GM23338 (cell line): ENCODE results near the gene BAD. TPM values are rescaled to one million over a fixed set of nuclear protein-coding genes. Genes with fewer than 3 reads are reported as not detected.

ENCODE experiments used
- ATAC-seq: fragments of 200-7000 bp; cut with Tn5 transposase; 3 replicates; pipeline ENCODE4 v1.9.1; 2020
- DNase-seq: peaks from one replicate; pipeline ENCODE4 v3.0.0-alpha.2; 2015; ENCODE audit warnings: low spot score
- H2AFZ ChIP-seq: fragments of 200-600 bp; sonication (generic); 2 replicates; pipeline ENCODE4 v1.8.0; 2016; ENCODE audit warnings: antibody characterized with exemption, mild to moderate bottlenecking, moderate library complexity
- H3F3A ChIP-seq: fragments of 200-600 bp; sonication (generic); replicated peaks from 2 replicates; pipeline ENCODE4 v1.8.0; 2017; ENCODE audit warnings: antibody characterized with exemption, mixed run types, low read depth
- H3K27ac ChIP-seq: fragments of 200-600 bp; sonication (generic); 2 replicates; pipeline ENCODE4 v1.6.1; 2016; ENCODE audit warnings: low read depth
- H3K27me3 ChIP-seq: fragments of 200-600 bp; sonication (generic); 2 replicates; pipeline ENCODE4 v1.8.0; 2016; ENCODE audit warnings: mild to moderate bottlenecking, mixed run types, moderate library complexity; ENCODE audit not compliant: insufficient read depth
- H3K36me3 ChIP-seq: fragments of 200-600 bp; sonication (generic); 2 replicates; pipeline ENCODE4 v1.8.0; 2016; ENCODE audit warnings: mild to moderate bottlenecking; ENCODE audit not compliant: insufficient read depth
- H3K4me1 ChIP-seq: fragments of 200-600 bp; sonication (generic); 2 replicates; pipeline ENCODE4 v1.8.0; 2016; ENCODE audit warnings: mild to moderate bottlenecking, moderate library complexity; ENCODE audit not compliant: insufficient read depth
- H3K4me2 ChIP-seq: fragments of 200-600 bp; sonication (generic); 2 replicates; pipeline ENCODE4 v1.7.1; 2017; ENCODE audit warnings: mixed run types
- H3K4me3 ChIP-seq: fragments of 200-600 bp; sonication (generic); 2 replicates; pipeline ENCODE4 v1.6.1; 2016; ENCODE audit warnings: mixed run types
- H3K79me2 ChIP-seq: fragments of 200-600 bp; sonication (generic); replicated peaks from 2 replicates; pipeline ENCODE4 v1.8.0; 2017; ENCODE audit warnings: mild to moderate bottlenecking; ENCODE audit not compliant: insufficient read depth
- H3K9me2 ChIP-seq: fragments of 200-600 bp; sonication (generic); 2 replicates; pipeline ENCODE4 v1.8.0; 2017; ENCODE audit not compliant: insufficient read depth
- H4K20me1 ChIP-seq: fragments of 200-600 bp; sonication (generic); replicated peaks from 2 replicates; pipeline ENCODE4 v1.8.0; 2017; ENCODE audit warnings: mild to moderate bottlenecking; ENCODE audit not compliant: insufficient read depth
- H3K27ac Mint-ChIP-seq: 2 replicates; pipeline ENCODE4 v1.8.0; 2020; ENCODE audit warnings: inconsistent platforms, mild to moderate bottlenecking, moderate library complexity, mixed read lengths
- H3K27me3 Mint-ChIP-seq: 3 replicates; pipeline ENCODE4 v1.8.0; 2022; ENCODE audit warnings: low read depth, mild to moderate bottlenecking, moderate library complexity, mixed read lengths, inconsistent platforms; ENCODE audit not compliant: insufficient read depth, poor library complexity
- H3K36me3 Mint-ChIP-seq: 3 replicates; pipeline ENCODE4 v1.8.0; 2021; ENCODE audit warnings: low read depth, mild to moderate bottlenecking, inconsistent platforms, moderate library complexity, mixed read lengths
- H3K4me1 Mint-ChIP-seq: 3 replicates; pipeline ENCODE4 v1.8.0; 2020; ENCODE audit warnings: mild to moderate bottlenecking, inconsistent platforms, mixed read lengths
- H3K4me3 Mint-ChIP-seq: 3 replicates; pipeline ENCODE4 v1.8.0; 2021; ENCODE audit warnings: moderate library complexity, mild to moderate bottlenecking, inconsistent platforms, mixed read lengths
- H3K9me3 Mint-ChIP-seq: 3 replicates; pipeline ENCODE4 v1.8.0; 2020; ENCODE audit warnings: moderate library complexity, mild to moderate bottlenecking, inconsistent platforms, mixed read lengths
- CREB1 ChIP-seq: fragments of 250-450 bp; sonication (Bioruptor Pico); IDR thresholded peaks from 2 replicates; pipeline ENCODE4 v1.5.0; 2020; ENCODE audit warnings: low read depth, mild to moderate bottlenecking, moderate library complexity
- EZH2 ChIP-seq: fragments of 200-600 bp; sonication (generic); IDR thresholded peaks from one replicate; pipeline ENCODE4 v1.8.0; 2017; ENCODE audit warnings: antibody characterized with exemption, mild to moderate bottlenecking, low read depth; ENCODE audit not compliant: unreplicated experiment
- EZH2phosphoT487 ChIP-seq: fragments of 200-600 bp; sonication (generic); IDR thresholded peaks from one replicate; pipeline ENCODE4 v1.8.1; 2018; ENCODE audit warnings: antibody characterized with exemption; ENCODE audit not compliant: unreplicated experiment
- JUNB ChIP-seq: IDR thresholded peaks from one replicate; pipeline ENCODE4 v1.6.1; 2016; ENCODE audit warnings: antibody characterized with exemption; ENCODE audit not compliant: unreplicated experiment
- NANOG ChIP-seq: IDR thresholded peaks from 2 replicates; pipeline ENCODE4 v1.6.1; 2016; ENCODE audit warnings: antibody characterized with exemption, borderline replicate concordance
- POLR2AphosphoS5 ChIP-seq: IDR thresholded peaks from 2 replicates; pipeline ENCODE4 v1.6.1; 2016; ENCODE audit warnings: antibody characterized with exemption, low read depth
- STAT1 ChIP-seq: IDR thresholded peaks from one replicate; pipeline ENCODE4 v1.6.1; 2016; ENCODE audit warnings: antibody characterized with exemption; ENCODE audit not compliant: unreplicated experiment
- ZNF114 ChIP-seq: fragments of 250-450 bp; sonication (Bioruptor Pico); IDR thresholded peaks from 2 replicates; pipeline ENCODE4 v1.5.0; 2020; ENCODE audit warnings: mild to moderate bottlenecking, moderate library complexity
- ZNF331 ChIP-seq: fragments of 250-450 bp; sonication (Bioruptor Pico); IDR thresholded peaks from 2 replicates; pipeline ENCODE4 v1.5.0; 2020; ENCODE audit warnings: low read depth, mild to moderate bottlenecking, moderate library complexity
- polyA plus RNA-seq: library from polyadenylated mRNA; unstranded; fragments of >200 nt; fragmentation: Nextera tagmentation; extraction: Ambion mirVana; gene quantifications from 2 replicates; pipeline ENCODE4 v1.2.1, GENCODE V29; 2016
- total RNA-seq: library from RNA; depleted of rRNA; stranded (reverse); fragments of >200 nt; shearing (Covaris generic); gene quantifications from 2 replicates; pipeline ENCODE4 v1.2.3, GENCODE V29; 2014
- TF ChIP-seq, protein P1 (sequence below): IDR thresholded peaks from 2 replicates; pipeline ENCODE4 v1.6.1; 2016; ENCODE audit warnings: antibody characterized with exemption
- TF ChIP-seq, protein P2 (sequence below), 2 experiments: fragments of 200-600 bp in 1 of 2; sonication (generic) in 1 of 2; conservative IDR thresholded peaks; 2 replicates each; pipeline versions ENCODE4 v1.5.1 to v1.6.1; 2016 to 2017; ENCODE audit warnings: antibody characterized with exemption in 2 of 2, low read depth in 2 of 2, mild to moderate bottlenecking in 2 of 2, moderate library complexity in 1 of 2

The BAD gene
- total and polyA plus RNA-seq, 2 experiments from 2014 or later, result 46.3 to 46.4 TPM

DNA sequence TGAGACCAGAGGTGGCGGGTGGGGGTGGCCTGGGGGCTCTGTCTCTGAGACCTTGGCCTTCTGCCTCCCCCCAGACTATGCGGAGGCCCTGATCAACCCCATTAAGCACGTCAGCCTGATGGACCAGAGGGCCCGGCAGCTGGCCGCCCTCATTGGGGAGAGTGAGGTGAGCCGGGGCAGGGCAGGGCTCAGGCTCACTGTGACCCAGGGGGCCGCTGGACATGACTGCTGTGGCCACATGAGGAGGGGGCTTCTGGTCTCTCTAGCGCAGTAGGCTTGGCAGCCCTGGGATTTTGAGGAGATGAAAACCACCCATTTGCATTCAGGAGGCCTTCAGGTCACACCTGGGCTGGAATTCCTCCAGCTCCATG is 20.5 kb downstream of the BAD start:
- Mint-ChIP-seq H3K9me3 (no peaks in the 10 kb centered on the region; the same call in 2 of the 3 replicates), H3K4me1 (peaks cover 17% of the 10 kb centered on the region), H3K4me3 (no peak overlapping the region), H3K36me3 (peaks cover 72% of the 10 kb centered on the region), H3K27me3 (peaks cover 10% of the 10 kb centered on the region), H3K27ac (no peak overlapping the region)
- Histone ChIP-seq H2AFZ (no peak overlapping the region), H3K4me1 (0 out of 2 replicates have a peak, but pooled peaks cover 8% of the 10 kb centered on the region), H3K36me3 (peaks cover 6% of the 10 kb centered on the region), H3K4me3 (no peak overlapping the region), H3K27ac (0 out of 2 replicates have a peak overlapping the region, but pooled peaks have one; percentile 32), H3K27me3 (no peaks in the 10 kb centered on the region), H3K4me2 (no peak overlapping the region), H4K20me1 (0 out of 2 replicates have a peak, but pooled peaks cover 4% of the 10 kb centered on the region), H3F3A (peaks cover 12% of the 10 kb centered on the region; the same call in 1 of the 2 replicates), H3K9me2 (no peaks in the 10 kb centered on the region), H3K79me2 (no peaks in the 10 kb centered on the region)
- TF ChIP-seq NANOG (no peak), EZH2phosphoT487 (no peak), CREB1 (CRISPR knock-in tag) (no peak), JUNB (no peak), ZNF331 (CRISPR knock-in tag) (no peak), EZH2 (no peak)
- TF ChIP-seq, protein P1, sequence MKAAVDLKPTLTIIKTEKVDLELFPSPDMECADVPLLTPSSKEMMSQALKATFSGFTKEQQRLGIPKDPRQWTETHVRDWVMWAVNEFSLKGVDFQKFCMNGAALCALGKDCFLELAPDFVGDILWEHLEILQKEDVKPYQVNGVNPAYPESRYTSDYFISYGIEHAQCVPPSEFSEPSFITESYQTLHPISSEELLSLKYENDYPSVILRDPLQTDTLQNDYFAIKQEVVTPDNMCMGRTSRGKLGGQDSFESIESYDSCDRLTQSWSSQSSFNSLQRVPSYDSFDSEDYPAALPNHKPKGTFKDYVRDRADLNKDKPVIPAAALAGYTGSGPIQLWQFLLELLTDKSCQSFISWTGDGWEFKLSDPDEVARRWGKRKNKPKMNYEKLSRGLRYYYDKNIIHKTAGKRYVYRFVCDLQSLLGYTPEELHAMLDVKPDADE, result no peak
- TF ChIP-seq, protein P2, sequence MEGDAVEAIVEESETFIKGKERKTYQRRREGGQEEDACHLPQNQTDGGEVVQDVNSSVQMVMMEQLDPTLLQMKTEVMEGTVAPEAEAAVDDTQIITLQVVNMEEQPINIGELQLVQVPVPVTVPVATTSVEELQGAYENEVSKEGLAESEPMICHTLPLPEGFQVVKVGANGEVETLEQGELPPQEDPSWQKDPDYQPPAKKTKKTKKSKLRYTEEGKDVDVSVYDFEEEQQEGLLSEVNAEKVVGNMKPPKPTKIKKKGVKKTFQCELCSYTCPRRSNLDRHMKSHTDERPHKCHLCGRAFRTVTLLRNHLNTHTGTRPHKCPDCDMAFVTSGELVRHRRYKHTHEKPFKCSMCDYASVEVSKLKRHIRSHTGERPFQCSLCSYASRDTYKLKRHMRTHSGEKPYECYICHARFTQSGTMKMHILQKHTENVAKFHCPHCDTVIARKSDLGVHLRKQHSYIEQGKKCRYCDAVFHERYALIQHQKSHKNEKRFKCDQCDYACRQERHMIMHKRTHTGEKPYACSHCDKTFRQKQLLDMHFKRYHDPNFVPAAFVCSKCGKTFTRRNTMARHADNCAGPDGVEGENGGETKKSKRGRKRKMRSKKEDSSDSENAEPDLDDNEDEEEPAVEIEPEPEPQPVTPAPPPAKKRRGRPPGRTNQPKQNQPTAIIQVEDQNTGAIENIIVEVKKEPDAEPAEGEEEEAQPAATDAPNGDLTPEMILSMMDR (conservative IDR thresholded peaks at IDR 0.05; ENCODE audit: low read depth in 2 of 2), result no peak
- DNase-seq (no peak), ATAC-seq (no peak)

DNA sequence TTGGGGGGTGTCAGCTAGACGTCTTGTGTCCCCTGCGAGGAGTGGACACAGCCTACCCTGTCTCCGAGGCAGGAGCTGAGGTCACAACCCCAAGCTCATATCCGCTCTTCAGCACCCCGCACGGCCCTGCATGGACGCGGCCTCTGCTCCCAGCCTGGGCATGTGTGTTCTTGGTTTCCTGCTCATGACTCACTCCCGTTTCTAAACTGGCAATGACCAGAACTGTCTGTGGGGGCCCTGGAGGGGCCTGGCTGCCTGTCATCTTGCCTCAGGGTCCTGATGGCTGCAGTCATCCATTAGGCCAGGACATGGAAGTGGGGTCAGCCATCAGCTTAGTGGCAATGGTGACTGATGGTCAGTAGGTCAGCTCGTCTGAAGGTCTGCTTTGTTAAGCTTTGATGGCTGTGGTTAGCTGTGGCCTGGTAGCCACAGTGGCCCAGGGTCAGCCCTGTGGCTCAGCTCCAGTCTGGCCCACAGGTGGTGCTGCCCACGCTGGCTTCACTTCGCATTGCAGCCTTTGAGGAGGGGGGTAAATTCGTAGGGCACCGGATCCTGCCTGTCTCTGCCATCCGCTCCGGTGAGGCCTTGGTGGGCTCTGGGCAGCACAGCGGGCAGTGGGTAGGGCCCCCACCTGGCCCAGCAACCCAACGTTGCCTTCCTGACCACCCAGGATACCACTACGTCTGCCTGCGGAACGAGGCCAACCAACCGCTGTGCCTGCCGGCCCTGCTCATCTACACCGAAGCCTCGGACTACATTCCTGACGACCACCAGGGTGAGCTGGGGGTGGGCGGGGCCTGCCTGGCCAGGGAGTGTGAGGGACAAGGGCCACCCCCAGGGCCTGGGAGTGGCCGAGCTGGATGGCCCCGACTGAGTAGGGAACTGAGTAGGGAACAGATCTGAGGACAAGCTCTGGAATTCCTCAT is 21.2 kb downstream of the BAD start:
- no peak overlapping the region for H3K4me2 ChIP-seq
- H2AFZ ChIP-seq, result no peak overlapping the region
- ATAC-seq (peak; percentile 36), DNase-seq (peak; percentile 49)
- H4K20me1 ChIP-seq, result 0 out of 2 replicates have a peak, but pooled peaks cover 4% of the 10 kb centered on the region
- H3K36me3 Mint-ChIP-seq, result peaks cover 73% of the 10 kb centered on the region
- H3K4me3 ChIP-seq, result no peak overlapping the region
- peaks cover 6% of the 10 kb centered on the region for H3K36me3 ChIP-seq
- H3F3A ChIP-seq, result peaks cover 6% of the 10 kb centered on the region; the same call in 1 of the 2 replicates
- no peaks in the 10 kb centered on the region; the same call in 2 of the 3 replicates for H3K9me3 Mint-ChIP-seq
- no peaks in the 10 kb centered on the region for H3K27me3 ChIP-seq
- H3K27ac ChIP-seq, result no peak overlapping the region
- H3K4me3 Mint-ChIP-seq, result no peak overlapping the region; the same call in 2 of the 3 replicates
- H3K4me1 Mint-ChIP-seq, result peaks cover 12% of the 10 kb centered on the region; the same call in 2 of the 3 replicates
- no peaks in the 10 kb centered on the region for H3K79me2 ChIP-seq
- H3K4me1 ChIP-seq, result 0 out of 2 replicates have a peak, but pooled peaks cover 2% of the 10 kb centered on the region
- no peaks in the 10 kb centered on the region for H3K9me2 ChIP-seq
- H3K27me3 Mint-ChIP-seq, result peaks cover 10% of the 10 kb centered on the region
- peak overlapping the region; percentile 85; the same call in 1 of the 2 replicates for H3K27ac Mint-ChIP-seq
- TF ChIP-seq EZH2, result no peak
- no peak for TF ChIP-seq STAT1
- no peak for TF ChIP-seq POLR2AphosphoS5
- no peak for TF ChIP-seq NANOG
- TF ChIP-seq, protein P1, result no peak
- TF ChIP-seq, protein P2 (conservative IDR thresholded peaks at IDR 0.05; ENCODE audit: low read depth in 2 of 2), result no peak
- TF ChIP-seq CREB1 (CRISPR knock-in tag), result no peak
- no peak for TF ChIP-seq EZH2phosphoT487
- TF ChIP-seq ZNF114 (CRISPR knock-in tag), result no peak
